ENCODE data around the gene KLLN.
"Not testable (repeated sequence)": the region's sequence is repeated elsewhere in the genome, so short reads cannot be mapped to it uniquely, and the experiment has no call there.

Gene KLLN

GRCh38 chr10:87867453-87867852 lies 4.1 kb upstream of the KLLN start:
- TF ChIP-seq CTCF (IDR thresholded peaks at IDR 0.05; ENCODE audit: low read depth, low read length): no peak
- H3K4me3 ChIP-seq (ENCODE audit: low read depth, low read length): peak overlapping the region; percentile 99
- no peaks in the 10 kb centered on the region for H3K4me1 ChIP-seq
- H3K9me3 ChIP-seq: no peaks in the 10 kb centered on the region
- H3K36me3 ChIP-seq: peaks cover 3% of the 10 kb centered on the region
- DNase-seq: no peak
- no peaks in the 10 kb centered on the region for H3K27me3 ChIP-seq

- Histone ChIP-seq H3K4me3 (ENCODE audit: low read depth, low read length) (peak overlapping the region; percentile 99), H3K27me3 (no peaks in the 10 kb centered on the region), H3K36me3 (peaks cover 3% of the 10 kb centered on the region), H3K9me3 (no peaks in the 10 kb centered on the region), H3K4me1 (0 out of 2 replicates have a peak, but pooled peaks cover under 1% of the 10 kb centered on the region)
- DNase-seq: no peak
- TF ChIP-seq CTCF (IDR thresholded peaks at IDR 0.05; ENCODE audit: low read depth, low read length): no peak
These were observed 3.2 kb upstream of the KLLN start for GRCh38 chr10:87866412-87866974.

GRCh38 chr10:87865241-87865881 lies 2.0 kb upstream of the KLLN start:
- TF ChIP-seq CTCF (IDR thresholded peaks at IDR 0.05; ENCODE audit: low read depth, low read length): no peak

GRCh38 chr10:87864496-87865059 lies 1.2 kb upstream of the KLLN start:
- Histone ChIP-seq H3K4me1 (peaks cover 6% of the 10 kb centered on the region; the same call in 1 of the 2 replicates), H3K27me3 (no peaks in the 10 kb centered on the region), H3K4me3 (ENCODE audit: low read depth, low read length) (peak overlapping the region; percentile 99), H3K9me3 (no peaks in the 10 kb centered on the region), H3K36me3 (peaks cover 3% of the 10 kb centered on the region)
- no peak for DNase-seq
- TF ChIP-seq CTCF (IDR thresholded peaks at IDR 0.05; ENCODE audit: low read depth, low read length): no peak

More at GRCh38 chr10:87865241-87865881, 2.0 kb upstream of the KLLN start:
- Histone ChIP-seq H3K9me3 (no peaks in the 10 kb centered on the region), H3K4me3 (ENCODE audit: low read depth, low read length) (peak overlapping the region; percentile 99), H3K36me3 (peaks cover 3% of the 10 kb centered on the region), H3K4me1 (peaks cover 6% of the 10 kb centered on the region; the same call in 1 of the 2 replicates), H3K27me3 (no peaks in the 10 kb centered on the region)
- no peak for DNase-seq

- not testable (repeated sequence) for H3K9me3 ChIP-seq, H3K36me3 ChIP-seq, H3K4me1 ChIP-seq, H3K27me3 ChIP-seq
- H3K4me3 ChIP-seq (ENCODE audit: low read depth, low read length): peak overlapping the region; percentile 99
- peak; percentile 39 for DNase-seq
These were observed 690 bp upstream of the KLLN start for GRCh38 chr10:87863951-87864495.

- peaks cover 6% of the 10 kb centered on the region; the same call in 1 of the 2 replicates for H3K4me1 ChIP-seq
- no peaks in the 10 kb centered on the region for H3K9me3 ChIP-seq
- no peak for DNase-seq
- H3K36me3 ChIP-seq: peaks cover 3% of the 10 kb centered on the region
- no peaks in the 10 kb centered on the region for H3K27me3 ChIP-seq
- no peak for TF ChIP-seq CTCF (IDR thresholded peaks at IDR 0.05; ENCODE audit: low read depth, low read length)
- H3K4me3 ChIP-seq (ENCODE audit: low read depth, low read length): peak overlapping the region; percentile 99
These were observed 667 bp downstream of the KLLN start for GRCh38 chr10:87862679-87863052.
